HCT116 (cell line): ENCODE measurements around the gene NGEF.

ENCODE experiments used
- CTCF ChIP-seq, 3 experiments: fragments of 200-600 bp in 1 of 3; sonication (generic) in 1 of 3; IDR thresholded peaks in 2 of 3; conservative IDR thresholded peaks in 1 of 3; 2 replicates each; pipeline ENCODE4 v1.5.1; 2012 to 2017; ENCODE audit warnings: low read depth in 2 of 3, low read length in 2 of 3, antibody characterized with exemption in 1 of 3, borderline replicate concordance in 1 of 3, control low read depth in 1 of 3, mild to moderate bottlenecking in 1 of 3, mixed read lengths in 1 of 3, mixed run types in 1 of 3, moderate library complexity in 1 of 3; ENCODE audit not compliant: insufficient read depth in 1 of 3
- EZH2 ChIP-seq: fragments of 200-600 bp; sonication (generic); IDR thresholded peaks from 2 replicates; pipeline ENCODE4 v1.6.1; 2017; ENCODE audit warnings: antibody characterized with exemption, mixed run types

DNA sequence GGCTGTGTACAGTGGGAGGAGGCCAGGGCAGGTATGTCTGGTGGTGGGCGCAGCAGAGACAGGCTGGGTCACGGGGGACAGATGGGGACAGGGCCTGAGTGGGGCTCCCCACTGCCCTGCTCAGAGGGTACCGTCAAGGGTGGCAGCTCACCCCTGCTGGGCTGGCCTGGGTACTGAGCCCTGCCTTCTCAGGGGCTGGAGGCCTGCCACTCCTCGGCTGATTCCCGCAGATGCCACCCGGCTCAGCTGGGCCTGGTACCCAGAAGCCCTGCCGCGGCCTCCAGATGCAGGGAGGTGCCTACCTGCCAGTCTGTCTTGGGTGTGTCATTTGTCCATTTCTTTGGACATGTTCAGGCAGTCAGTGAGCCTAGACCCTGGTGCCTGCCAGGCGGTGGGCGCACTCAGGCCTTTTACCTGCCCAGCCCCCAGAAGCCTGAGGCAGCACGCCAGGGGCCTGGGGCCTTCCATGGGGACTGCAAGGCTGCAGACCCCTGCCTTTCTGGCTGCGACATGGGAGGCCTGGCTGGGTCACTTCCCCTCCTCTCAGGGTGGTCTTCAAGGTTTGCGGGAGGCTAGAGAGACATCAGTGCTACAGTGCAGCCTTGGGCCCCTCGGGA lies 139.7 kb downstream of the NGEF start:
- no peak for TF ChIP-seq EZH2
- no peak for TF ChIP-seq CTCF (IDR thresholded peaks at IDR 0.05 in 2 of 3, conservative IDR thresholded peaks at IDR 0.05 in 1 of 3; ENCODE audit: borderline replicate concordance in 1 of 3, insufficient read depth in 1 of 3, low read depth in 2 of 3, low read length in 2 of 3)
